ENCODE results near the gene ACACA.
A peak's percentile ranks its signal among the peaks of the same experiment; 100 is the strongest.
"Not testable (repeated sequence)": the region's sequence is repeated elsewhere in the genome, so short reads cannot be mapped to it uniquely, and the experiment has no call there.

Gene ACACA

DNA sequence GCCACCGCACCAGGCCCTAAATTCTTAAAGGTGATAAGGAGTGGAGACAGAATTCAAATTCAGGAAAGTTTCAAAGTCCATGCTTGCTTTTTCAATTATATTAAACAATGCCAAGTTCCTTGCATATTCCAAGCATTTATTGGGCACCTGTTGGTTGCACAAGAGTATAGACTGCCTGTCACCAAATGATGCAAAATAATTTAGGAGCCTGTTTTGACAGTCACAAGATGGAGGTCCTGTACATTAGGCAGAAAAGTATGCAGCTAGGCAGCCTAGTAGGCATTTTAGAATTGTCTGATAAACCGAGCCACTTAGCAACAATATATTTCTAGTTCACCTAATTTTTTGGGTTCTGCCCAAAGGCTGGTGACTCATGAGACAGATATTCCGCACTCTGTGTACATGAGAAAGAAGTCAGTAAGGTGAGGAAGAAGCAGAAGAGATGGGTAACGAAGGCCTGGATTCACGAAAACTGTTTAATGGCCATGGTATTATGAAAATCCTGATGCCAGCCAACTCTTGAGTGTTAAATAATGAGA lies 7.3 kb downstream of the ACACA start:
- no peak for DNase-seq

DNA sequence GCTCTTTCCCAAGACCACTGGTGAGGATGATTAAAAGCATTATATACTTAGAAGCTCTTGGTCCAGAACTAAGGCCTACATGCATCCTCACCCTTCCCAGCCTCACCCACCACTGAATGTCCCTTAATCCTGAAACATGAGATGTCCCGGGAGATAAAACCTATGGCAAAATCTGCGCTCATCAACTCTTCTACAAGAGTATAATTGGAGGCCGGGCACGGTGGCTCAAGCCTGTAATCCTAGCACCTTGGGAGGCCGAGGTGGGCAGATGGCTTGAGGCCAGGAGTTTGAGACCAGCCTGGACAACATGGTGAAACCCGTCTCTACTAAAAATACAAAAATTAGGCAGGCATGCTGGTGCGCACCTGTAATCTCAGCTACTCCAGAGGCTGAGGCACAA lies 13.3 kb downstream of the ACACA start:
- DNase-seq = no peak

DNA sequence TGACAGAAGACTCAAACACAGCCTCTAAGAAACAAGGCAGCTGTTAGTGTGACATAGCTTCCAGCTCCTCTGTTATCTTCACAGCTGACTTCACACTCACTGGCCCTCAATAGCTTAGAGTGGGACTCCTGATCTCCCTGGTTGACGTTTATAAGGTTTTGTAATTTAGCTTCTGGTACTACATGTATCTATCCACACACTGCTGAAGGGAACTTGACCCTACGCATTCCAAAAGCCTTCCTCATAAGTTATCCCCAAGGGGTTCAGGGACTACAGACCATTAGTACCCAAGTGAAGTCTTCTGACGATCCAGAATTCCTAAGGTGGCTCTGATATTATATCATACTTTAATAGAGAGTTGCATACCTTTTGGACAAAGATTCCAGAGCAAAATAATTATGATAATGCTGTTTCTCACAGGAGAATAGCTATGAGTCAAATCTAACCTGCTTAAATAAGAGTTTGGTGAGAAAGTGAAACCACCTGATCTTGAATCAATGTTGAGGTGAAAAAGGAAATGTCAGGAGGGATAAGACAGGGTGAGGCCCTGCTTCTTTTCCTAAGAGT lies 14.5 kb downstream of the ACACA start:
- no peak for DNase-seq

DNA sequence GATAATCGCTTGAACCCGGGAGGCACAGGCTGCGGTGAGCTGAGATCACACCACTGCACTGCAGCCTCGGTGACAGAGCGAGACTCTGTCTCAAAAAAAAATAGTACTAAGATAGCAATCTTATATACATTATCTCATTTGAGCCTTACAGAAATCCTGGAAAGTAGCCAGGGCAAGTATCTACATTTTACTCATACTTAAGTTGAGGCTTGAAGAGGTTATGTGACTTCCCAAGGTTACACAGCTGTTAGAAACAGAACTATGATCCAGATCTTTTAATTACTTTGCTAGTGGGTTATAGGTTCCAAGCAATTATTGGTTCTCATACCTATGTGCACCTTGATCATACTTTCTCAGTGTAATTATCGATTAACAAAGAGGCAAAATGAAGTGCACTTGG lies 15.5 kb downstream of the ACACA start:
- no peak for DNase-seq

DNA sequence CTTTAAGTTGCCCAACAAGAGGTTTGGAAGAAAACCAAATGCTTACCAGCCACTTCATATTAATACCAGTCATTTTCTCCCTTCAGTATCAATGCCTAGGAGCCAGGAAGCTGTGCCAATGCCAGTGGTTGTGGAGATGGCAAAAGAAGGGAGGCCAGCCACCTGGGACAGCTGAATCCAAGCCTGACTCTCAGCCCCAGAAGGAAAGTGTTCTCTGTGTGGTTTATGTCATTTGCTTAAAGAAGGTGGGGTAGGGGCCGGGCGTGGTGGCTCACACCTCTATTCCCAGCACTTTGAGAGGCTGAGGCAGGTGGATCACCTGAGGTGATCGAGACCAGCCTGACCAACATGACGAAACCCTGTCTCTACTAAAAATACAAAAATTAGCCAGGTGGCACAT lies 17.5 kb downstream of the ACACA start:
- no peak for DNase-seq

DNA sequence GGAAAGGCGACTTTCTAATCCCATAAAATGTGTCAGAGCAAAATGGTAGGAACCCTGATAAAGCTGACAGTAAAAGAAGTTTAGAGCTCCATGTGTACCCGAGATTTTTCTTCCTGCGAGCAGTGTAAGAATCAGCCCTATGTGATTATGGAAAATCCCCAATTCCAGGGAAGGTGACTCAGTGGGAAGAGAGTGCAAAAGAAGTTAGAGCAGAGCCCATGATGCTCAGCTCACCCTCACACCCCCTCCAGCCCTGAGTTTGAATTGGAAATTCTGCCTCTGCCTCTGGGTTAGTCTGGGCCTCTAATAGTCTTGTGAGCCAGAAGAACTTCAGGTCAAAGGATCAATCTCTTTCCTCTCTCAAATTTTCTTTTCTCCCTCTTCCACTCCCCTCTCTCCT lies 18.4 kb downstream of the ACACA start:
- peak in 1 of 56 donors; percentile 5 for DNase-seq

DNA sequence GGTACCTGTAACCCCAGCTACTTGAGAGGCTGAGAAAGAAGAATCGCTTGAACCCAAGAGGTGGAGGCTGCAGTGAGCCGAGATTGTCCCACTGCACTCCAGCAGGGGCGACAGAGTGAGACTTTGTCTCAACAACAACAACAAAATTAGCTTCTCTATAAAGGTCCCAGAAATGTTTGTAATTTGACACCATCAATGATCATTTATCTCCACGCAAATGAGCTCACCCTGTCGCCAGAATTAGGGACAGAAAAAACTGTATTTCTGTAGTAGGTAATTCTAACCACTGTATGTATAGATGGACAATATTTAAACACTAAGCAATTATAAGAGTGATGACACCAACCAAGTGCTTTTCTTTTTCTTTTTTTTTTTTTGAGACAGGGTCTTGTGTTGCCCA lies 20.2 kb downstream of the ACACA start:
- no peak for DNase-seq

DNA sequence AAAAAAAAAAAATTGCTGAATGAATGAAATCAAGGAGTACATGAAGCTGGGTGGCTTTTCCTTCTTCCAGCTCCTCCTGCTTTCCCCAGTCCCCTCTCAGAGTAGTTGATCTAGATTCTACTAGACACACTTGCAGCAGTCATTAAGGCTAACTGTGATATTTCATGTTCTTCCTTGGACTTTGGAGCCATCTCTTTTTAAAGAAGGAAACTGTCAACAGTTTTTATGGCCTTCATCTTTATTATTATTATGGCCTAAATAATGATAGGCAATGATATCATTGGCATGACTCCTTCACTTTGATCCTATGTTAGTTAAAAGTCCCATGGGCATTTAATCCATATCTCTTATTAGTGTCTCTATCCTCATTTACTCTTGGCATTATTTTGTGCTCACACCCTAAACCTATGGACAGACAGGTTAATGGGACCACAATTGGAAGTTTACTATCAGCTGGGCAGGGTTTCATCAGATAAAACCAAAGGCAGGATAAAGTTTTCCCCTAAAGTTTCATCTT lies 21.1 kb downstream of the ACACA start:
- no peak for DNase-seq

DNA sequence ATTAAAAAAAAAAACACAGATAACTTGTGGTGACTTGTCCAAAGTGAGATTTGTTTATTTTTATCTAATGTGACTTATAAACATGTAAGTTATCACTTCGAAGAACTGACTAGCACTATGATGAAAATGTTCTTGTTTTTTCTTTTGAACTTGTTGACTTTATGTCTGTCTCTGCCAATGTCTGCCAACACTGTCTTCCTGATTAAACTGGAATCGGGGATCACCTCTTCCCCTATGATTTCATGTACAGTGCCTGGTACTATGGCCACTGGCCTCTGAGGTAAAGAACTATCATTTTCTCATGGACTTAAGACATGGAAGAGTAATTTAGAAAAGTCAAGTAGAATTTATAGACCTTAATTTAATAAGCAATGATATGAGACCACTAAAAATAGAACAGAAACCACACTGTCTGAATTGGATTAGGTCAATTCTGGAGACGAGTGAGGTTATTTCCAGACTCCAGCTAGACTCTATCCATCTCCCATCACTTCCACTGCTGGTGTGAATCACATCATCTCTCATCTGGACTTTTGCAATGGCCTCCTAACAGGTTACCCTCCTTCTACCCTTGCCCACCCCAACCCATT lies 22.0 kb downstream of the ACACA start:
- no peak for DNase-seq

DNA sequence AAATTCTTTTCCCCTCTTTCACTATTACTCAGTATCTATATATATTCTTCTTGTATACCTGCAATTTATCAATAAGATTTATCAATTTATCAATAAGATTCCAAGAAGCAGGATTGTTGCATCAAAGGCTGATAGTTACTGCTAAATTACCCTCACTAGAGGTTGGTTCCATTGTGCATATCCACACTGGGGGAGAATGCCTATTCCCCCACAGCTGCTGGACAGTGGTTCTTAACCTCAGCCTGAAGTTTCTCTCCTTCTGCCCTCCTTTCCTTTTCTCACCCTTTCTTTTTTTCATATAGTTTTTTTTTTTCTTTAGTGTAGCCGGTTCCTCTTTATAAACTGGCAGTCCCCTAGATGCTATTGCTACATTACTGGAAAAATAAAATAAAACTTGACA lies 24.6 kb downstream of the ACACA start:
- DNase-seq = no peak

DNA sequence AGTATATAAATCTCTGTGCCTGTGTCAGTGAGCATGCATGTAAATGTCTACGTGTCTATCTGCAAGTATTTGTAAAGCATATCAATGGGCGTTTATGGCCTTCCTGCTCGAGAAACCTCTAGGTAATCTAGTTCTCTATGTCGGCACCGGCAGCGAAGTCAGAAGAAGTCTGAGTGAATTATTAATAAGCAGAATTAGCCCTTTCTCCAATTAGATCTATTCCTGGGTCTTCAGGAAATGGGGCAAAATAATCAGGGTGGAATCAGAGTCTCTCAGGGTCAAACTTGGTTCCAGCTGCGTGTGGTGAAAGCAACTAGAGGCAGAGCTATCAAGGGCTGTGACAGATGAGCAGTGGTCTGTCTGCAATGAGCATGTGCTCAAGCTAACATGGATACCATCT lies 30.9 kb downstream of the ACACA start, which contains the start of gene C17orf78:
C17orf78 (plus strand) TSS at position 280 of the 400 bp plus-strand sequence; CDS start at position 388, 108 bp downstream.
- DNase-seq = no peak

DNA sequence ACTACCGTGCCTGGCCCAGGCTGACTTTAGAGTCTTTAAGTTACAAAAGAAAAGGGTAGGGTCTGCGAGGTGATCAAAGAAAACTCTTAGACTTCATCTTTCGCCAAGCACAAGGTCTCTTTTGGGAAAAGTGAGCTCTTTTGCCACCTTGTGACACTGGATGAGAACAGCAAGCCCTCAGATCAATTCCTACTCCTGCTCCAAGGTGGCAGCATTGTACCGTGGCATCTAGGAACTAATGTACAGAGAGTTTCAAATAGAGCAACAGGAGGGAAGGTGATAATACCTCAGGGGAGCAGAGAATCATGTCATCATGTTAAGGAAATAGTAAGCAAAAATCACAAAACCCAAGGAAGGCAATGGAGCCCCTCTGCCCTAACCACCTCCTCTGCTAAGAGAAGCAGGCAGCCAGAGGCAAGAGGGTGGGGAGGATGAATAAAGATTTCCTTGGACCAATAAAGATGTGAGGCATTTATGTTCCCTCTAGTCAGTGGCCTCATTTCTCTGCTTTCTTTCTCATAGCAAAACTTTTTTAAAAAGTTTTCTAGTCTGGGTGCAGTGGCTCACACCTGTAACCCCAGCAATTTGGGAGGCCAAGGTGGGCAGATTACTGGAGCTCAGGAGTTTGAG lies 33.0 kb downstream of the ACACA start:
- DNase-seq = peak in 48 of 56 donors; percentile 0 to 83 (median 32)

DNA sequence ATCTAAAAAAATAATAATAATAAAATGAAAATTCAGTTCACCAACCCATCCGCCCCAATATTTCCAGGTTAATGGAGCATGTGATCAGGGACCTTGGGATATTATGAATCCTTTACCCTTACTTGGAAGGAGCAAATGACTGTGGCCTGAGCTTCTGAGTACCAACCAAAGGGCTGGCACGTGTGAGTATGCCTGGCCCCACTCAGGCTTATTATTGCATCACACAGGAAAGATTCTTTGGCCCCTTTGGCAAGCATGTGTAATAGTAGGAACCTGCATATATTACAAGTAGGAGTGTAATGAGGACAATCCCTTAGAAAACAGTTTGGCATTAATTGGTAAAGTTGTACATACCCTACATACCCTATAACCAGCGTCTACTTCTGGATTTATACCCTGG lies 38.1 kb downstream of the ACACA start:
- DNase-seq = no peak

DNA sequence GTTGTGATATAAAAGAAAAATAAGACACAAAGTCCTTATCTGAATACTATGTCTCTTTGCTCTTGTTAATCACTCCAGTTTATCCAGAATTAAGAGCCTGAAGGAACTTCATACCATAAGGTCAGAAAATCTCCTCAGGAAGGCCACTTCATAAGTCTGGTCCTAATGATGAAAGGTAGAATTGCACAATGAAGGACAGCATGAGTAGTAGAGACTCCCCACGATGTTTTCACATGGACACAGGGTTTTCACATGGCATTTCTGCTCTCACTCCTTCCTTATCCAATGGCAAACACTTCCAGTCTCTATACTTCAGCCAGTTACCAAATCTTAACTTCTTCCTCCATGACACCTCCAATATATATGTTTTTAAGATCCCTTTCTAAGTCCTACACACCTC lies 41.0 kb downstream of the ACACA start:
- DNase-seq = no peak

DNA sequence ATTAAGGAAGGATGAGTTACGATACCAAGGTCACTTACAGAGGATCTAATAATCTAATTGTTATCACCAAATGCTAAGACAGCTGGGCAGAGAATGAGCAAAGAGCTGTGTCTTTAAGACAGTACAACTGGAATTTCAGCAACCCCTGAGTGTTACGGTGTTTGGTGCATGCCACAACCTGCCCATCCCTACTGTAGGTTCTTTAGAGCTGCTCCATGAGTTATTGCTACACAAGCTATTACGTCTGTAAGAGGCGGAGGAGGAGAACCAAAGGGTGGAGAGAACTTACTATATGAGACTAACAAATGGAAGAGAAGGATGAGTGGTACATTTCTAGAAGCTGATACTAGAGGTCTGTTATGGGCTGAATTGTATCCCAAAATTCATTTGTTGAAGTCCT lies 45.1 kb downstream of the ACACA start:
- DNase-seq = no peak

DNA sequence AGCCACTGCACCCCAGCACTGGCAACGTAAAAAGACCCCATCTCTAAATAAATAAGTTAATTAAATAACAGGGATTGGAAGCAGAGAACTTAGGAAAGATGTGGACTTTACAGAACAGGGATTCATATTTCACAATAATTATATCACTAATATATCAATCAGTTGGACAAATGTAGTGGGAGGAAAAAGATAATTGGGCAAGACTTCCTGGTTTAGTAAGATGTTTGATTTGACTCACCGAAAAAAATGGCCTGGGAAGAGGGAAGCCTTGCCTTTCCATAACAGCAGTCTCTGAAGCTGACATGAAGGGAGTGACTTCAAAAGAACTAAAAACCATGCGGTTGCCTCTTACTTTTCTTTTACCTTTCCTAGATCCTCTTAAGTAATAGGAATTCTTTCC lies 46.0 kb downstream of the ACACA start:
- no peak for DNase-seq

DNA sequence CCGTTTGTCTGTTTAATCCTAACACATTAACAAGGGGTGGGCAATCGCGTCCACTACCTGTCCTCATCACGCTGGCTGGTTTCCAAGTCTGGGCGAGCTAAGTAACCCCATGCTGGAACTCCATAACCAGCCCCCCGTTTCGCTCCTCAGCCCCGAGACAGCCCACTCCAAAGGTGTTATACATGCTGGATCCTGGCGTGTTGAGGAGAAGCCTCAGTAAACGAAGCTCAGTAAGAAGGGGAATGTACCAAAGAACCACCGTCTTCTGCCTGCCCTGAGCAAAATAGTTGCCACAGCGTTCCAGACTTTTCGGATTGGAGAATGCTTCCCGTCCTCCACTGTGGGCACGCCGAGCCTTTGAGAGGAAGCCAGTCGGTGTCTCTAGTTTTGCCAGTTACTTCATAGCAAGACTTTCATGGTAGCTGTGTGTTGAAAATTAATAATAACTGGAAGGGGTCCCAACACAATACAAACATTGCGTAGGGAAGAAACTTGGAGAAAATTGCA lies 46.9 kb downstream of the ACACA start:
- peak in 10 of 56 donors; percentile 20 to 72 (median 46) for DNase-seq

DNA sequence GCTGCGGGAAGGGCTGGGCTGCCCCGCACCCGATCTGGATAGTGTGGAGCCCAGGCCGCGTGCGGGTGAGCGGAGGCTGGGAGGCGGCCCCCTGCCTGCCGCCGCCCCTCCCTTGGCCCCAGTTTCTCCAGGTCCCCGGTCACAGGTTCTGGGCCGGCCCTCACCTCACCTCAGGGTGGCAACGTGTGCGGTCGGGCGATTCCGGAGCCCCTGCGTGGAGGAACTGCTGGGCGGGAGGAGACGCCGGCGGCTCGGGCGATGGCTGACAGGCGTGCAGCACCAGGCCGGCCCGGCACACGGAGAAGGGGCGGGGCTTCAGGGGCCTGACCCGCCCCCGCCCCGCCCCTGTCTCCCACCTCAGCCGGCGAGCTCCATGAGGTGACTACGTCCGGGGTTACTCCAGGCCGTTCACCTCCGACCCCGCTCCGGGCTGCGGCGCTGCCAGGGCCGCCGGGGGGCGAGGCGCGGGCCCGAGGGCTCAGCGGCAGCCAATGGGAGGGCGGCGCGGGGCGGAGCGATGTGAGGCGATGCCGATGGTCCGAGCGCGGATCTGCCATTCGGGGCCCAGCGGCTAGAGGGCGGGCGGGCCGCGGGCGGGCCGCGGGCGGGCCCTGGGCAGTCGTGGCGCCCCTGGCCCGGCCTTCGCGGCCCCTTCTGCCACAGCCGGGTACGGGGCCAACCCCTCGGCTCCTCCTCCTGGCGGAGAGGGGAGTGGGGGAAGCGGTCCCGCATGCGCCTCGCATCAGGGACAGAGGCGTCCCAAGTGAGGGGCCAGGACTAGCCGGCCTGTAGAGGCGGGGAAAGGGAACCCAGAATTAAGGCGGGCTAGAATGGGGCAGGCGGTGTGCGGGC lies 47.6 kb downstream of the ACACA start:
- DNase-seq = peak; percentile 44 to 96 (median 88)

DNA sequence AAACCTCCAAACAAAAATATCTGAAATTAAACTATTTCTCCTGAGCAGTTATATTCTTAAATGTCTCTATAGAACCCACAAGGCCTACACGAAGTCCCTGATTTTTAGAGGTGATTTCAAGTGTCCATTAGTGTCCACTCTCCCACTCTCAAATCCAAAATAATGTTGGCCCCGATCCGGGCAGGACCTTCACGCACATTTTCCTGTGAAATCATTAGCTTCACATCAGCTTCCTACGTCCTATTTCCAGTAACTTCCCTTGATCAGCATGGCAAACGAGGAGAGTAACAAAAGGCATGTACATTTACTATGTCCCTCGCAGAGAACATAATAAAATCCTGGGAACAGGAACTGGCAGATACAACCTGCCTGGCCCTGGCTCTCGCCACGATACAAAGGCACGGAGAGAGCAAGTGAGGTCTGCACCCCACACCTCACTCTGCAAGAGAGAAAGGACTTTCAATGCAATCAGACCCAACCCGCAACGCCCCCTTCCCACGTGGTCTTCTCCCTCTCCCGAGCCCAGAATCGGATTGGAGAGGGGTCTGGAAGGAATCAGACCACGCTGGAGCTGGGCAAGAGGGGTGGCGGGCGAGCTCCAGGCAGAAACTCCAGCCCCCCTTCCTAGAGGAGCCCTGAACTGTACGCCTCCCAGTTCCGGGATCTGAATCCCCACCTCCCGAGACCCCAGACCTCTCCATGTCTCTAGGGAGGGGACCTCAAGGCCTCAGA lies 48.4 kb downstream of the ACACA start:
- DNase-seq = peak in 52 of 56 donors; percentile 11 to 74 (median 52)

DNA sequence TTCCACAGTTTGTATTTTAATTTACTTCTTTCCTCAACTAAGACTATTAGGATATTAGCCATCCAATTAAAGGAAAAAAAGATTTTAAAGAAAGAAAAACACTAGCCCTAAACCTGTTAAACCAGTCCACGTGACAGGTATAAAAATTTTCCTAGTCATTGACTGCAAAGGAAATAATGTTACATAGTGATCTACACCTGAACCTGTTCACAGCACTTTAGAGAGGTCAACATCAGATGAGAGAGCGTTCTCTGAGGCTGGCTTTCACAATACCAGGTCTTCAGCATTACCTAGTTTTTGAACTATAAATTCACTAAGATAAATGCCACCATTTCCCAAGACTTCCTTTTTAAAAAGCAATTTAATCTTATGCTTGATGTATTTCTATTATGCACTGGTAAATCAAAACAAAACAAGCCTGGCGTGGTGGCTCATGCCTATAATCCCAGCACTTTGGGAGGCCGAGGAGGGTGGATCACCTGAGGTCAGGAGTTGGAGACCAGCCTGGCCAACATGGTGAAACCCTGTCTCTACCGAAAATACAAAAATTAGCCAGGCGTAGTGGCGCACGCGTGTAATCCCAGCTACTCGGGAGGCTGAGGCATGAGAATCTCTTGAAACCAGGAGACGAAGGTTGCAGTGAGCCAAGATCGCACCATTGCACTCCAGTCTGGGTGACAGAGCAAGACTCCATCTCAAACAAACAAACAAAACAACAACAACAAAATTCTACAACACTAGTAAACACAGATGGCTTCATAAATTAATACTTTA lies 49.7 kb downstream of the ACACA start:
- DNase-seq = not testable (repeated sequence)

Data from nucleus accumbens (tissue), 56 donors.